Sigmoid colon (tissue), 4 donors: ENCODE results near the gene NOL8.

Experiments used
- EP300 ChIP-seq, 4 donors: sonication (generic); formaldehyde crosslinking; IDR thresholded peaks; one replicate each; pipeline ENCODE4 v1.6.1; 2017; ENCODE audit warnings: antibody characterized with exemption in 4 of 4
- POLR2A ChIP-seq, 2 donors: fragments of 450-650 bp; IDR thresholded peaks; one replicate each; pipeline ENCODE4 v1.6.1; 2016; ENCODE audit warnings: antibody characterized with exemption in 2 of 2, mild to moderate bottlenecking in 2 of 2, moderate library complexity in 2 of 2
- POLR2AphosphoS5 ChIP-seq, 4 donors: sonication (generic); formaldehyde crosslinking; IDR thresholded peaks; one replicate each; pipeline ENCODE4 v1.6.1; 2017; ENCODE audit warnings: antibody characterized with exemption in 4 of 4
- TF ChIP-seq, protein P1 (sequence below), 4 experiments: fragments of 450-650 bp in 3 of 4; fragments of 200-600 bp in 1 of 4; IDR thresholded peaks; one replicate each; pipeline ENCODE4 v1.5.1; 2016 to 2019; ENCODE audit warnings: antibody characterized with exemption in 4 of 4, mild to moderate bottlenecking in 3 of 4, moderate library complexity in 2 of 4

DNA sequence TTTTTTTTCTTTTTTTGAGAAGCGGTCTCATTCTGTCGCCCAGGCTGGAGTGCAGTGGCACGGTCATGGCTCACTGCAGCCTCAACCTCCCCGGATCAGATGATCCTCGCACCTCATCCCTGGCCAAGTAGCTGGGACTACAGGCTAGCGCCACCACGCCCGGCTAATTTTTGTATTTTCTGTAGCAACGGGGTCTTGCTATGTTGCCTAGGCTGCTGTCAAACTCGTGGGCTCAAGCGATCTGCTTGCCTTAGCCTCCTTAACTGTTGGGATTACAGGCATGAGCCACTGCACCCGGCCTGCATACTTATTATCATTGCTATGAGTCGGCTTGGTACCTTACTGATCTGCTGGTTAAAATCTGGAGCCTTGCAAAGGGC, 30.9 kb downstream of the NOL8 start:
- TF ChIP-seq, protein P1, sequence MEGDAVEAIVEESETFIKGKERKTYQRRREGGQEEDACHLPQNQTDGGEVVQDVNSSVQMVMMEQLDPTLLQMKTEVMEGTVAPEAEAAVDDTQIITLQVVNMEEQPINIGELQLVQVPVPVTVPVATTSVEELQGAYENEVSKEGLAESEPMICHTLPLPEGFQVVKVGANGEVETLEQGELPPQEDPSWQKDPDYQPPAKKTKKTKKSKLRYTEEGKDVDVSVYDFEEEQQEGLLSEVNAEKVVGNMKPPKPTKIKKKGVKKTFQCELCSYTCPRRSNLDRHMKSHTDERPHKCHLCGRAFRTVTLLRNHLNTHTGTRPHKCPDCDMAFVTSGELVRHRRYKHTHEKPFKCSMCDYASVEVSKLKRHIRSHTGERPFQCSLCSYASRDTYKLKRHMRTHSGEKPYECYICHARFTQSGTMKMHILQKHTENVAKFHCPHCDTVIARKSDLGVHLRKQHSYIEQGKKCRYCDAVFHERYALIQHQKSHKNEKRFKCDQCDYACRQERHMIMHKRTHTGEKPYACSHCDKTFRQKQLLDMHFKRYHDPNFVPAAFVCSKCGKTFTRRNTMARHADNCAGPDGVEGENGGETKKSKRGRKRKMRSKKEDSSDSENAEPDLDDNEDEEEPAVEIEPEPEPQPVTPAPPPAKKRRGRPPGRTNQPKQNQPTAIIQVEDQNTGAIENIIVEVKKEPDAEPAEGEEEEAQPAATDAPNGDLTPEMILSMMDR (IDR thresholded peaks at IDR 0.05) = no peak
- no peak for TF ChIP-seq POLR2A (IDR thresholded peaks at IDR 0.05)
- no peak for TF ChIP-seq EP300 (IDR thresholded peaks at IDR 0.05)
- no peak for TF ChIP-seq POLR2AphosphoS5 (IDR thresholded peaks at IDR 0.05)
